ENCODE results near the gene TAX1BP1.

The TAX1BP1 gene

GRCh38 chr7:27782849-27783248 lies 42.9 kb downstream of the TAX1BP1 start:
- TF ChIP-seq MYC (IDR thresholded peaks at IDR 0.05; ENCODE audit: low read depth, low read length) (no peak), POLR2A (IDR thresholded peaks at IDR 0.05; ENCODE audit: extremely low read depth, insufficient read length) (no peak)
- TF ChIP-seq, protein P1, sequence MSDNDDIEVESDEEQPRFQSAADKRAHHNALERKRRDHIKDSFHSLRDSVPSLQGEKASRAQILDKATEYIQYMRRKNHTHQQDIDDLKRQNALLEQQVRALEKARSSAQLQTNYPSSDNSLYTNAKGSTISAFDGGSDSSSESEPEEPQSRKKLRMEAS (IDR thresholded peaks at IDR 0.05; ENCODE audit: low read depth, low read length): no peak
- DNase-seq (ENCODE audit: low read depth): no peak
- no peak overlapping the region for H3K4me3 ChIP-seq (ENCODE audit: low read depth, low read length)

DNA sequence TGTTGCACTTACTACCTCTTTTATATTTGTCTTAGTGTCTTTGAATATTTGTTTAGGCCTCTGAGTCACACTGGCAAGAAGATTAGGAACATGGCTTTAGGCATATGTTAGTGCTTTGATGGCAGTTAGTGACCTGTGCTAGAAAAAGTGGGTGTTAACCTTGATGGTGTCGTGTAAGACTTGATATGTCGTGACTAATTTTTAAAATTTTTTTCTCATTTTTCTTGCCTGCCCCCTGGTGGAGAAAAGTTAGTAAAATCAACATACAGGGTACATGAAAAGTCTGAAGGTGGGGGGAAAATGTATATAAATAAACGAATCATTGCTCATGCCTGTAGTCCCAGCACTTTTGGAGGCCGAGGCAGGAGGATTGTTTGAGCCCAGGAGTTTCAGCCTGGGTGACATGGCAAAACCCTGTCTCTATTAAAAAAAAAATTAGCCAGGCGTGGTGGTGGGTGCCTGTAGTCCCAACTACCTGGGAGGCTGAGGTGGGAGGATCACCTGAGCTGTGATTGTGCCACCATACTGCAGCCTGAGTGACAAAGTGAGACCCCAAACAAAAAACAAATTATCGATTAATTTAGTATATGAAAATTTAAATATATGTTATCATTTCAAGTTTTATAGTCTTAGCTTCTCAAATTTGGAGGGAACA lies 44.6 kb downstream of the TAX1BP1 start:
- peak; percentile 82 for DNase-seq (ENCODE audit: low read depth)
- no peak overlapping the region for H3K4me3 ChIP-seq (ENCODE audit: low read depth, low read length)
- TF ChIP-seq, protein P1 (IDR thresholded peaks at IDR 0.05; ENCODE audit: low read depth, low read length): no peak
- TF ChIP-seq CTCF (IDR thresholded peaks at IDR 0.05; ENCODE audit: low read depth, low read length): peak; percentile 41

DNA sequence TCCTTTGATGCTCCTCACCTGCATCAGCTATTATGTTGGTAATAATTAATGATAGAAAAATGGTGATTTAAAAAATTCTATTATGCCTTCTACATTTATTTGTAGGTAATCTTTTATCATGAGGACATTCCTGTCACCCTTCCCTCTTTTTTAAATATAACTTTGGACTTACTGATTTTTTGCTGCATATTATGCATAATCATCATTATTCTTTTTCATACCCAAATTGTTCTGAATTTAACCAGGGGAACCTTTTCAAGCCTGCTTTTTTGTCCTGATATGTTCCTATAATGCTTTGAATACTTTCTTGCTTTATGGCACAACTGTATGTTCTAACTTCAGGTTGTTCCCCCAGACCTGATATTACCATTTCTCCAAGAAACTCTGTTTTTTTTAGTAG lies 48.5 kb downstream of the TAX1BP1 start:
- TF ChIP-seq MYC (IDR thresholded peaks at IDR 0.05; ENCODE audit: low read depth, low read length): no peak
- no peak for TF ChIP-seq POLR2A (IDR thresholded peaks at IDR 0.05; ENCODE audit: extremely low read depth, insufficient read length)
- no peak for TF ChIP-seq CTCF (IDR thresholded peaks at IDR 0.05; ENCODE audit: low read depth, low read length)
- TF ChIP-seq, protein P1 (IDR thresholded peaks at IDR 0.05; ENCODE audit: low read depth, low read length): no peak
- H3K4me3 ChIP-seq (ENCODE audit: low read depth, low read length): no peak overlapping the region
- no peak for DNase-seq (ENCODE audit: low read depth)

DNA sequence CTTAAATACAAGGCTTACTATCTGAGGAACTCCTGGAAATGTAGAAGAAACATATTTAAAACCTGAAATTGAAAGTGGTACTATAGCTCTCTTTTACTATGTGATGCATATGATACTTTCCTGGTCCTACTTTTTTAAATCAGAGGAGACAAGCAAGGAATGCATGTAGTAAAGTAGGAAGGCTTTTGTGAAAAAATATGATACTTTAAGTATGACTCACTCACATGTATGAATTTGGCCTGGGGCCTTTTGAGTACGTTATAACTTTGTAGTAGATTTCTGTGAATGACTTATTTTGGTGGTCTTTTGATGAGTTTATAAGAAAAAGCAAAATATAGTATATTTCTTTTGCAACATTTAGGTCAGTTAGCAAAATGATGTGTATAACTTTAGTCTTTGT lies 53.8 kb downstream of the TAX1BP1 start:
- DNase-seq (ENCODE audit: low read depth): no peak
- TF ChIP-seq MYC (IDR thresholded peaks at IDR 0.05; ENCODE audit: low read depth, low read length) (no peak), POLR2A (IDR thresholded peaks at IDR 0.05; ENCODE audit: extremely low read depth, insufficient read length) (no peak), CTCF (IDR thresholded peaks at IDR 0.05; ENCODE audit: low read depth, low read length) (no peak)
- TF ChIP-seq, protein P1 (IDR thresholded peaks at IDR 0.05; ENCODE audit: low read depth, low read length): no peak

DNA sequence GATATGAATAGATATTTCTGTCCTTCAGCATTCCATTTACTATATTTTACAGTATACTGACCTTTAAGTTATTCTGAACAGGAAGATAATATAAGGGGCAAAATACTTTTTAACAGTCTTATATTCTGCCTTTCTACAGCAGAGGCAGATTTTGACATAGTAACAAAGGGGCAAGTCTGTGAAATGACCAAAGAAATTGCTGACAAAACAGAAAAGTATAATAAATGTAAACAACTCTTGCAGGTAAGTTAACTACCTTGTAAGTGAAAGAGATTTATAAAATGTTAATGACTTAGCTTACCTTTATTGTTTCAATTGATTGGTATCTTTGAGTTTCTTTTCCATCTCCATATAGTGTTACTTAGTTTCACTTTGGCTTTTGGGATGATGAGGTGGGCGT lies 56.0 kb downstream of the TAX1BP1 start:
- H3K4me3 ChIP-seq (ENCODE audit: low read depth, low read length): no peak overlapping the region
- no peak for TF ChIP-seq MYC (IDR thresholded peaks at IDR 0.05; ENCODE audit: low read depth, low read length)
- TF ChIP-seq POLR2A (IDR thresholded peaks at IDR 0.05; ENCODE audit: extremely low read depth, insufficient read length): no peak
- no peak for TF ChIP-seq CTCF (IDR thresholded peaks at IDR 0.05; ENCODE audit: low read depth, low read length)
- no peak for DNase-seq (ENCODE audit: low read depth)

More for the DNA sequence above, 53.8 kb downstream of the TAX1BP1 start:
- H3K4me3 ChIP-seq (ENCODE audit: low read depth, low read length): no peak overlapping the region

- H3K4me3 ChIP-seq (ENCODE audit: low read depth, low read length): no peak overlapping the region
- TF ChIP-seq, protein P1 (IDR thresholded peaks at IDR 0.05; ENCODE audit: low read depth, low read length): no peak
- TF ChIP-seq POLR2A (IDR thresholded peaks at IDR 0.05; ENCODE audit: extremely low read depth, insufficient read length) (no peak), CTCF (IDR thresholded peaks at IDR 0.05; ENCODE audit: low read depth, low read length) (no peak), MYC (IDR thresholded peaks at IDR 0.05; ENCODE audit: low read depth, low read length) (no peak)
- no peak for DNase-seq (ENCODE audit: low read depth)
Observed at GRCh38 chr7:27799212-27799611, 59.2 kb downstream of the TAX1BP1 start.

Data from NB4 (cell line).